ENCODE measurements around the gene RYR2.

- TF ChIP-seq POLR2A (IDR thresholded peaks at IDR 0.05) = no peak
- no peak for TF ChIP-seq CTCF (IDR thresholded peaks at IDR 0.05)
- no peak for TF ChIP-seq POLR2AphosphoS5 (IDR thresholded peaks at IDR 0.05)
Measured at GRCh38 chr1:237112663-237113062, 70.7 kb downstream of the RYR2 start.

Data from breast epithelium (tissue), 3 donors.